Measurements from ENCODE around the gene GRID2.

- TF ChIP-seq, protein P1, sequence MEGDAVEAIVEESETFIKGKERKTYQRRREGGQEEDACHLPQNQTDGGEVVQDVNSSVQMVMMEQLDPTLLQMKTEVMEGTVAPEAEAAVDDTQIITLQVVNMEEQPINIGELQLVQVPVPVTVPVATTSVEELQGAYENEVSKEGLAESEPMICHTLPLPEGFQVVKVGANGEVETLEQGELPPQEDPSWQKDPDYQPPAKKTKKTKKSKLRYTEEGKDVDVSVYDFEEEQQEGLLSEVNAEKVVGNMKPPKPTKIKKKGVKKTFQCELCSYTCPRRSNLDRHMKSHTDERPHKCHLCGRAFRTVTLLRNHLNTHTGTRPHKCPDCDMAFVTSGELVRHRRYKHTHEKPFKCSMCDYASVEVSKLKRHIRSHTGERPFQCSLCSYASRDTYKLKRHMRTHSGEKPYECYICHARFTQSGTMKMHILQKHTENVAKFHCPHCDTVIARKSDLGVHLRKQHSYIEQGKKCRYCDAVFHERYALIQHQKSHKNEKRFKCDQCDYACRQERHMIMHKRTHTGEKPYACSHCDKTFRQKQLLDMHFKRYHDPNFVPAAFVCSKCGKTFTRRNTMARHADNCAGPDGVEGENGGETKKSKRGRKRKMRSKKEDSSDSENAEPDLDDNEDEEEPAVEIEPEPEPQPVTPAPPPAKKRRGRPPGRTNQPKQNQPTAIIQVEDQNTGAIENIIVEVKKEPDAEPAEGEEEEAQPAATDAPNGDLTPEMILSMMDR (IDR thresholded peaks at IDR 0.05), result peak in 5 of 6 experiments; percentile 29 to 74 (median 67)
- TF ChIP-seq POLR2A (IDR thresholded peaks at IDR 0.05), result no peak
- no peak for TF ChIP-seq EP300 (IDR thresholded peaks at IDR 0.05)
Measured at GRCh38 chr4:93764639-93765246, 1461.0 kb downstream of the GRID2 start.

Data from upper lobe of left lung (tissue), 4 donors.